ENCODE results near the gene VWF. TPM values are rescaled to one million over a fixed set of nuclear protein-coding genes. Genes with fewer than 3 reads are reported as not detected.

Gene VWF
- total RNA-seq, 1 donor from 2014 or later: 0.70 TPM

- Mint-ChIP-seq H3K9me3 (no peaks in the 10 kb centered on the region), H3K27me3 (peaks cover 25% of the 10 kb centered on the region), H3K4me3 (no peak overlapping the region), H3K4me1 (ENCODE audit: unreplicated experiment) (no peaks in the 10 kb centered on the region), H3K27ac (no peak overlapping the region), H3K36me3 (peaks cover 8% of the 10 kb centered on the region)
- no peak for DNase-seq (ENCODE audit: extremely low spot score, unreplicated experiment)
- TF ChIP-seq CTCF (conservative IDR thresholded peaks at IDR 0.05): no peak
These were observed 209.0 kb downstream of the VWF start for GRCh38 chr12:5915511-5915910.

- peaks cover 26% of the 10 kb centered on the region for H3K27me3 Mint-ChIP-seq
- DNase-seq (ENCODE audit: extremely low spot score, unreplicated experiment): no peak
- no peak overlapping the region for H3K4me3 Mint-ChIP-seq
- no peak overlapping the region for H3K27ac Mint-ChIP-seq
- H3K4me1 Mint-ChIP-seq (ENCODE audit: unreplicated experiment): no peaks in the 10 kb centered on the region
- H3K36me3 Mint-ChIP-seq: peaks cover 4% of the 10 kb centered on the region
- H3K9me3 Mint-ChIP-seq: no peaks in the 10 kb centered on the region
- no peak for TF ChIP-seq CTCF (conservative IDR thresholded peaks at IDR 0.05)
These were observed 209.9 kb downstream of the VWF start for GRCh38 chr12:5914387-5915149.

GRCh38 chr12:5913387-5913786, 211.1 kb downstream of the VWF start:
- Mint-ChIP-seq H3K27me3 (peaks cover 26% of the 10 kb centered on the region), H3K9me3 (no peaks in the 10 kb centered on the region), H3K36me3 (no peaks in the 10 kb centered on the region), H3K27ac (no peak overlapping the region), H3K4me1 (ENCODE audit: unreplicated experiment) (no peaks in the 10 kb centered on the region), H3K4me3 (no peak overlapping the region)
- no peak for TF ChIP-seq CTCF (conservative IDR thresholded peaks at IDR 0.05)
- DNase-seq (ENCODE audit: extremely low spot score, unreplicated experiment): no peak

- TF ChIP-seq CTCF (conservative IDR thresholded peaks at IDR 0.05): peak; percentile 62
- H3K4me1 Mint-ChIP-seq (ENCODE audit: unreplicated experiment): no peaks in the 10 kb centered on the region
- H3K27ac Mint-ChIP-seq: no peak overlapping the region
- H3K4me3 Mint-ChIP-seq: no peak overlapping the region
- DNase-seq (ENCODE audit: extremely low spot score, unreplicated experiment): no peak
- no peaks in the 10 kb centered on the region for H3K36me3 Mint-ChIP-seq
- no peaks in the 10 kb centered on the region for H3K9me3 Mint-ChIP-seq
- peaks cover 26% of the 10 kb centered on the region for H3K27me3 Mint-ChIP-seq
These were observed 211.8 kb downstream of the VWF start for GRCh38 chr12:5912437-5913334.

- DNase-seq (ENCODE audit: extremely low spot score, unreplicated experiment): no peak
- peaks cover 26% of the 10 kb centered on the region for H3K27me3 Mint-ChIP-seq
- H3K4me1 Mint-ChIP-seq (ENCODE audit: unreplicated experiment): no peaks in the 10 kb centered on the region
- no peaks in the 10 kb centered on the region for H3K36me3 Mint-ChIP-seq
- no peak for TF ChIP-seq CTCF (conservative IDR thresholded peaks at IDR 0.05)
- no peaks in the 10 kb centered on the region for H3K9me3 Mint-ChIP-seq
- no peak overlapping the region for H3K4me3 Mint-ChIP-seq
- H3K27ac Mint-ChIP-seq: no peak overlapping the region
These were observed 212.5 kb downstream of the VWF start for GRCh38 chr12:5912011-5912410.
